HepG2 (cell line): ENCODE results near the gene MAP3K14. TPM values are rescaled to one million over a fixed set of nuclear protein-coding genes. Genes with fewer than 3 reads are reported as not detected.

Source experiments
- ATAC-seq: fragments of 200-7000 bp; cut with Tn5 transposase; 3 replicates; pipeline ENCODE4 v1.9.1; 2020; ENCODE audit warnings: mild to moderate bottlenecking, moderate library complexity
- BruUV-seq: library from RNA; stranded (reverse); fragments of 400-500 nt; replicated peaks from 2 replicates; lab custom pipeline; 2021; lab: Mats Ljungman, UMichigan
- CTCF ChIA-PET: fragments of 300-600 bp; formaldehyde crosslinking; extraction: SDS; loops from one replicate; lab custom pipeline; 2021; ENCODE audit warnings: low total read pairs, inconsistent platforms, low intra/inter-chr PET ratio; lab: Yijun Ruan, JAX
- POLR2A ChIA-PET: fragments of 350-600 bp; sonication (Branson Sonifier 250); formaldehyde crosslinking; loops from one replicate; lab custom pipeline; 2020; ENCODE audit warnings: antibody characterized with exemption, inconsistent platforms; lab: Yijun Ruan, JAX
- DNase-seq: peaks from one replicate; pipeline ENCODE4 v3.0.0-alpha.2; 2015; ENCODE audit warnings: low spot score
- FAIRE-seq: peaks from 3 replicates; lab custom pipeline; 2011; peaks lifted over from hg19 to GRCh38; lab: Jason Lieb, UNC
- H2AFZ ChIP-seq: one replicate; pipeline ENCODE4 v1.6.1; 2011; ENCODE audit warnings: low read length, inconsistent platforms
- H3K27ac ChIP-seq: fragments of 300-600 bp; 3 replicates; pipeline ENCODE4 v1.8.0; 2011; ENCODE audit warnings: mixed run types, mild to moderate bottlenecking, mixed read lengths, low read length, inconsistent platforms; ENCODE audit not compliant: insufficient read depth; ENCODE audit errors: extremely low read length
- H3K27me3 ChIP-seq, 2 experiments: fragments of 200-600 bp in 1 of 2; 2 replicates in 1 of 2; 3 replicates in 1 of 2; pipeline versions ENCODE4 v1.6.0 to v1.8.0; 2011; ENCODE audit warnings: low read length in 2 of 2, mild to moderate bottlenecking in 2 of 2, moderate library complexity in 2 of 2, inconsistent platforms in 1 of 2; ENCODE audit not compliant: insufficient read depth in 2 of 2, control insufficient read depth in 1 of 2
- H3K36me3 ChIP-seq, 2 experiments: fragments of 200-600 bp in 1 of 2; replicated peaks in 1 of 2; 2 replicates in 1 of 2; 3 replicates in 1 of 2; pipeline versions ENCODE4 v1.5.1 to v1.8.0; 2011; ENCODE audit warnings: low read length in 2 of 2, inconsistent platforms in 1 of 2; ENCODE audit not compliant: insufficient read depth in 2 of 2, control insufficient read depth in 1 of 2
- H3K4me1 ChIP-seq: 2 replicates; pipeline ENCODE4 v1.5.1; 2012; ENCODE audit warnings: low read length, inconsistent platforms; ENCODE audit not compliant: insufficient read depth
- H3K4me2 ChIP-seq: 2 replicates; pipeline ENCODE4 v1.6.0; 2011; ENCODE audit warnings: low read depth, low read length, inconsistent platforms
- H3K4me3 ChIP-seq, 3 experiments: fragments of 200-600 bp in 1 of 3; sonication (generic), shearing (Covaris generic) in 1 of 3; replicated peaks in 1 of 3; 2 replicates each; pipeline ENCODE4 v1.5.1; 2011 to 2016; ENCODE audit warnings: low read length in 3 of 3, inconsistent platforms in 2 of 3, low read depth in 2 of 3, mild to moderate bottlenecking in 2 of 3, control low read depth in 1 of 3, mixed read lengths in 1 of 3; ENCODE audit not compliant: insufficient read depth in 1 of 3
- H3K79me2 ChIP-seq: one replicate; pipeline ENCODE4 v1.6.1; 2011; ENCODE audit warnings: low read length, inconsistent platforms; ENCODE audit not compliant: insufficient read depth
- H3K9ac ChIP-seq: 2 replicates; pipeline ENCODE4 v1.6.0; 2011; ENCODE audit warnings: mild to moderate bottlenecking, low read depth, low read length, inconsistent platforms; ENCODE audit not compliant: insufficient read depth
- H3K9me3 ChIP-seq: 2 replicates; pipeline ENCODE4 v1.5.1; 2012; ENCODE audit warnings: mild to moderate bottlenecking, low read length
- H4K20me1 ChIP-seq: 2 replicates; pipeline ENCODE4 v1.6.0; 2011; ENCODE audit warnings: inconsistent platforms, mild to moderate bottlenecking, low read length, moderate library complexity; ENCODE audit not compliant: insufficient read depth
- DDIT3 ChIP-seq: sonication (generic); formaldehyde crosslinking; IDR thresholded peaks from 2 replicates; pipeline ENCODE4 v1.4.0; 2020; ENCODE audit warnings: mild to moderate bottlenecking, missing genetic modification reagents
- LBX2 ChIP-seq: sonication (generic); formaldehyde crosslinking; IDR thresholded peaks from 2 replicates; pipeline ENCODE4 v1.5.0; 2020; ENCODE audit warnings: missing genetic modification reagents, mild to moderate bottlenecking, borderline replicate concordance
- MAX ChIP-seq: IDR thresholded peaks from 2 replicates; pipeline ENCODE4 v1.6.1; 2012; ENCODE audit warnings: inconsistent platforms
- NFE2L2 ChIP-seq: fragments of 150-350 bp; IDR thresholded peaks from 2 replicates; pipeline ENCODE4 v1.6.1; 2014; ENCODE audit warnings: low read length
- TEF ChIP-seq: sonication (generic); formaldehyde crosslinking; IDR thresholded peaks from 2 replicates; pipeline ENCODE4 v1.5.0; 2020; ENCODE audit warnings: missing genetic modification reagents
- TFE3 ChIP-seq: IDR thresholded peaks from 2 replicates; pipeline ENCODE4 v1.6.1; 2016
- TIGD3 ChIP-seq: sonication (generic); formaldehyde crosslinking; IDR thresholded peaks from 2 replicates; pipeline ENCODE4 v1.5.1; 2020; ENCODE audit warnings: mild to moderate bottlenecking, missing genetic modification reagents, borderline replicate concordance
- ZBTB20 ChIP-seq: sonication (generic); formaldehyde crosslinking; IDR thresholded peaks from 2 replicates; pipeline ENCODE4 v1.8.1; 2023; ENCODE audit warnings: missing genetic modification reagents, low read depth, mild to moderate bottlenecking, borderline replicate concordance
- ZBTB7A ChIP-seq: sonication (generic); formaldehyde crosslinking; IDR thresholded peaks from 2 replicates; pipeline ENCODE4 v1.8.0; 2022; ENCODE audit warnings: mild to moderate bottlenecking, missing genetic modification reagents
- ZFP36L1 ChIP-seq: sonication (generic); formaldehyde crosslinking; IDR thresholded peaks from 2 replicates; pipeline ENCODE4 v1.8.0; 2022; ENCODE audit warnings: mild to moderate bottlenecking, missing genetic modification reagents, moderate library complexity
- ZFP37 ChIP-seq: sonication (generic); formaldehyde crosslinking; IDR thresholded peaks from 2 replicates; pipeline ENCODE4 v1.4.0; 2020; ENCODE audit warnings: missing genetic modification reagents, borderline replicate concordance
- ZNF44 ChIP-seq: sonication (generic); formaldehyde crosslinking; IDR thresholded peaks from 2 replicates; pipeline ENCODE4 v1.5.1; 2020; ENCODE audit warnings: mild to moderate bottlenecking, missing genetic modification reagents
- ZNF543 ChIP-seq: sonication (generic); formaldehyde crosslinking; IDR thresholded peaks from 2 replicates; pipeline ENCODE4 v1.4.0; 2020; ENCODE audit warnings: mild to moderate bottlenecking, missing genetic modification reagents
- ZNF564 ChIP-seq: sonication (generic); formaldehyde crosslinking; IDR thresholded peaks from 2 replicates; pipeline ENCODE4 v1.8.1; 2023; ENCODE audit warnings: mild to moderate bottlenecking, missing genetic modification reagents
- ZNF710 ChIP-seq: sonication (generic); formaldehyde crosslinking; IDR thresholded peaks from 2 replicates; pipeline ENCODE4 v1.5.0; 2020; ENCODE audit warnings: mild to moderate bottlenecking, missing genetic modification reagents, borderline replicate concordance
- ZSCAN12 ChIP-seq: sonication (generic); formaldehyde crosslinking; IDR thresholded peaks from 2 replicates; pipeline ENCODE4 v1.9.0; 2021; ENCODE audit warnings: mild to moderate bottlenecking, missing genetic modification reagents
- ZSCAN21 ChIP-seq: sonication (generic); formaldehyde crosslinking; IDR thresholded peaks from 2 replicates; pipeline ENCODE4 v1.8.0; 2022; ENCODE audit warnings: mild to moderate bottlenecking, missing genetic modification reagents, moderate library complexity, borderline replicate concordance
- WGBS: methylation state at CpG from one replicate; pipeline ENCODE4 v1.1.6; 2017; ENCODE audit warnings: low lambda C conversion rate; 5-methylcytosine and 5-hydroxymethylcytosine counted together
- in situ Hi-C: cut with HindIII; loops from 2 replicates; pipeline ENCODE4 v1.10.0; 2017; ENCODE audit warnings: low pct_unique_long_range_greater_than_20kb; ENCODE audit not compliant: extremely low pct_ligation_motif_present
- intact Hi-C: fragments of 100-400 bp; cut with micrococcal nuclease; formaldehyde crosslinking; loops from one replicate; pipeline ENCODE4 v1.10.0; 2022; ENCODE audit not compliant: unreplicated experiment
- polyA plus RNA-seq, 8 experiments: library from polyadenylated mRNA; depleted of rRNA in 3 of 8; stranded (reverse) in 7 of 8; unstranded in 1 of 8; fragments of >200 nt; fragmentation: Illumina TruSeq in 4 of 8; extraction: Trizol in 4 of 8; gene quantifications; 2 replicates each; pipeline versions ENCODE4 v1.2.1 to v1.2.3, GENCODE V29; 2011 to 2016; ENCODE audit warnings: low read depth in 4 of 8, missing spikeins in 1 of 8, mixed read lengths in 1 of 8; ENCODE audit not compliant: insufficient read depth in 1 of 8
- total RNA-seq, 5 experiments: library from RNA; depleted of rRNA; stranded (reverse); fragments of >200 nt; fragmentation: Illumina TruSeq; extraction: Trizol; gene quantifications; 2 replicates each; pipeline ENCODE4 v1.2.3, GENCODE V29; 2016; ENCODE audit warnings: low read depth in 1 of 5

Gene MAP3K14
- total and polyA plus RNA-seq, 2 of the 13 experiments (the other 11 are each of a cell fraction or from before 2014, with no cell fraction given): 2.6 TPM

- DNase-seq: no peak
- Histone ChIP-seq H3K4me1 (peaks cover 40% of the 10 kb centered on the region), H3K4me2 (peak overlapping the region; percentile 96), H3K9ac (peak overlapping the region; percentile 58), H3K9me3 (no peaks in the 10 kb centered on the region), H4K20me1 (no peaks in the 10 kb centered on the region), H3K36me3 (no peaks in the 10 kb centered on the region), H3K4me3 (peak overlapping the region; percentile 80 to 84 (median 84)), H3K27me3 (peaks cover 2 to 41% of the 10 kb centered on the region in 2 experiments; a peak in 4 of 5 replicates), H2AFZ (no peak overlapping the region), H3K27ac (no peak overlapping the region), H3K79me2 (no peaks in the 10 kb centered on the region)
- ChIA-PET POLR2A (interaction anchor here (0.9 to 2.8 kb wide), 12 partner anchors 9 to 186 kb away, joined by 3 to 17 read pairs (median 4); partner anchors contain the start of genes HEXIM1, HEXIM2, MAP3K14 and NMT1), CTCF (interaction anchor here (1.5 kb wide), 1 partner anchor 11 kb away, joined by 4 read pairs; no protein-coding TSS in a partner anchor)
- BruUV-seq: TSS peak; percentile 83
- intact Hi-C loops: loop anchor here (1.0 kb wide), 1 partner anchor 138 kb away; no protein-coding TSS in a partner anchor
- WGBS: 13% methylated on average over 33 of the region's 33 CpGs
- ATAC-seq: peak; percentile 60
- in situ Hi-C loops: loop anchor here (5.0 kb wide), 1 partner anchor 100 kb away; the partner anchor contains the start of gene HEXIM1
- no peak for FAIRE-seq
- TF ChIP-seq ZNF44 (CRISPR knock-in tag) (no peak), MAX (no peak; the same call in 1 of the 2 replicates), ZBTB20 (no peak), ZSCAN12 (CRISPR knock-in tag) (no peak), DDIT3 (CRISPR knock-in tag) (no peak), NFE2L2 (no peak), ZFP37 (CRISPR knock-in tag) (no peak), ZNF543 (CRISPR knock-in tag) (no peak), ZBTB7A (CRISPR knock-in tag) (no peak; the same call in 1 of the 2 replicates), TEF (CRISPR knock-in tag) (no peak), ZSCAN21 (CRISPR knock-in tag) (0 out of 2 replicates have a peak, but pooled peaks have one; percentile 8), LBX2 (CRISPR knock-in tag) (no peak), ZNF710 (CRISPR knock-in tag) (peak; percentile 26; the same call in 1 of the 2 replicates), ZFP36L1 (CRISPR knock-in tag) (no peak), TIGD3 (CRISPR knock-in tag) (0 out of 2 replicates have a peak, but pooled peaks have one; percentile 8), ZNF564 (CRISPR knock-in tag) (no peak), TFE3 (CRISPR knock-in tag) (no peak)
Observed at GRCh38 chr17:45246861-45247428, 69.9 kb downstream of the MAP3K14 start.
